ENCODE measurements around the gene SH2D3C. TPM values are rescaled to one million over a fixed set of nuclear protein-coding genes. Genes with fewer than 3 reads are reported as not detected.

Gene SH2D3C
- total RNA-seq, 1 donor from 2014 or later, result 5.8 TPM

DNA sequence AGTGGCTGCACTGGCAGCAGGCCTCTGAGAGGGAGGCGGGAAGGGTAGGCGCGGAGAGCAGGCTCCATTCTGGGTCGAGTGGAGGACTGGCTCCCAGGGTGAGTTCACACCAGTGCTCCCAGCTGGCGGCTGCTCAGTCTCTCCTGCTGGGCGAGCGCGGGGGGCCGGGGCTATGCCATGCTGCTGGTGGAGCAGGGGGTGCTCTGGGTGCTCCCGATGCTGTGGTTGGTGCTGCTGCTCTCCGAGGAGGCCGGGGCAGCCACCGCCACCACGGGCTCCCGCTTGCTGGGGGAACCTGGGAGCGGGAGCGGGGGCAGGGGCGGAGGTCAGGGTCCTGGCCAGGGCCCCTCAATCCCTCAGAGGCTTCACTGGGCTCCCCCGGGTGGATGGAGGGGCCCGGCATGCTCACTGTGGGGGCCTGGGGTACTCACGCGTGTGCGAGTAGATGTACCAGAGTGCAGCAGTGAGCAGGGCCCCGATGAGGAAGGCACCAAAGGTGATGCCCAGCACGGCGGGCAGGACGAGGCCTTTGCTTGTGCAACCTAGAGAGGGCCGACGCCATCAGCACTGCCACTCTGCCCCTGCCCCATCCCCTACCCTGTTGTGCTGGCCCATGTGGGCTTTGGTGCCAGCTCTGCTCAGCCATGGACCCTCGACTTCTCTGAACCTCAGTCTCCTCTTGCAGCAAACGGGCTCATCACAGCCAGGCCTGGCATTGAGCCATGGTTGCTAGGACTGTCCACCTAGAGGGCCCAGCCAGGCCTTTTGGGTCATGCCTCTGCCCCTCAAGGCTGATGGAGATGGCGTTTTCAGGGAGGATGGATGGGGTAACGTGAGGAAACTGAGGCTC lies 37.3 kb upstream of the SH2D3C start:
- Histone ChIP-seq H3K79me2 (ENCODE audit: insufficient read depth, low read length) (no peaks in the 10 kb centered on the region), H3K4me3 (ENCODE audit: insufficient read depth, low read depth, low read length) (no peak overlapping the region), H4K20me1 (ENCODE audit: insufficient read depth, low read length) (peaks cover 5% of the 10 kb centered on the region), H3K4me2 (ENCODE audit: low read length) (no peak overlapping the region), H3K4me1 (ENCODE audit: insufficient read depth, low read length) (no peaks in the 10 kb centered on the region), H3K27me3 (ENCODE audit: insufficient read depth, low read length) (no peaks in the 10 kb centered on the region), H3K36me3 (ENCODE audit: insufficient read depth, low read length) (peaks cover 13% of the 10 kb centered on the region), H3K9ac (ENCODE audit: low read length) (no peak overlapping the region), H2AFZ (ENCODE audit: low read depth, low read length) (no peak overlapping the region), H3K9me3 (ENCODE audit: insufficient read depth, low read depth, low read length) (no peaks in the 10 kb centered on the region), H3K27ac (ENCODE audit: low read depth, low read length) (no peak overlapping the region)
- peaks cover 12% of the 10 kb centered on the region for H3K36me3 Mint-ChIP-seq (ENCODE audit: low read depth, unreplicated experiment)
- no peaks in the 10 kb centered on the region for H3K27me3 Mint-ChIP-seq (ENCODE audit: low read depth, unreplicated experiment)
- DNase-seq (ENCODE audit: low read depth) (no peak), FAIRE-seq (no peak)
- H3K4me3 Mint-ChIP-seq (ENCODE audit: unreplicated experiment), result no peak overlapping the region
- peaks cover 1% of the 10 kb centered on the region for H3K4me1 Mint-ChIP-seq (ENCODE audit: low read depth, unreplicated experiment)
- H3K27ac Mint-ChIP-seq (ENCODE audit: unreplicated experiment), result no peak overlapping the region
- no peak for TF ChIP-seq EZH2 (IDR thresholded peaks at IDR 0.05; ENCODE audit: insufficient read depth, low read length)
- TF ChIP-seq, protein P1, sequence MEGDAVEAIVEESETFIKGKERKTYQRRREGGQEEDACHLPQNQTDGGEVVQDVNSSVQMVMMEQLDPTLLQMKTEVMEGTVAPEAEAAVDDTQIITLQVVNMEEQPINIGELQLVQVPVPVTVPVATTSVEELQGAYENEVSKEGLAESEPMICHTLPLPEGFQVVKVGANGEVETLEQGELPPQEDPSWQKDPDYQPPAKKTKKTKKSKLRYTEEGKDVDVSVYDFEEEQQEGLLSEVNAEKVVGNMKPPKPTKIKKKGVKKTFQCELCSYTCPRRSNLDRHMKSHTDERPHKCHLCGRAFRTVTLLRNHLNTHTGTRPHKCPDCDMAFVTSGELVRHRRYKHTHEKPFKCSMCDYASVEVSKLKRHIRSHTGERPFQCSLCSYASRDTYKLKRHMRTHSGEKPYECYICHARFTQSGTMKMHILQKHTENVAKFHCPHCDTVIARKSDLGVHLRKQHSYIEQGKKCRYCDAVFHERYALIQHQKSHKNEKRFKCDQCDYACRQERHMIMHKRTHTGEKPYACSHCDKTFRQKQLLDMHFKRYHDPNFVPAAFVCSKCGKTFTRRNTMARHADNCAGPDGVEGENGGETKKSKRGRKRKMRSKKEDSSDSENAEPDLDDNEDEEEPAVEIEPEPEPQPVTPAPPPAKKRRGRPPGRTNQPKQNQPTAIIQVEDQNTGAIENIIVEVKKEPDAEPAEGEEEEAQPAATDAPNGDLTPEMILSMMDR (IDR thresholded peaks at IDR 0.05; ENCODE audit: insufficient read depth, low read depth, low read length), result no peak
- H3K9me3 Mint-ChIP-seq (ENCODE audit: unreplicated experiment), result no peaks in the 10 kb centered on the region

DNA sequence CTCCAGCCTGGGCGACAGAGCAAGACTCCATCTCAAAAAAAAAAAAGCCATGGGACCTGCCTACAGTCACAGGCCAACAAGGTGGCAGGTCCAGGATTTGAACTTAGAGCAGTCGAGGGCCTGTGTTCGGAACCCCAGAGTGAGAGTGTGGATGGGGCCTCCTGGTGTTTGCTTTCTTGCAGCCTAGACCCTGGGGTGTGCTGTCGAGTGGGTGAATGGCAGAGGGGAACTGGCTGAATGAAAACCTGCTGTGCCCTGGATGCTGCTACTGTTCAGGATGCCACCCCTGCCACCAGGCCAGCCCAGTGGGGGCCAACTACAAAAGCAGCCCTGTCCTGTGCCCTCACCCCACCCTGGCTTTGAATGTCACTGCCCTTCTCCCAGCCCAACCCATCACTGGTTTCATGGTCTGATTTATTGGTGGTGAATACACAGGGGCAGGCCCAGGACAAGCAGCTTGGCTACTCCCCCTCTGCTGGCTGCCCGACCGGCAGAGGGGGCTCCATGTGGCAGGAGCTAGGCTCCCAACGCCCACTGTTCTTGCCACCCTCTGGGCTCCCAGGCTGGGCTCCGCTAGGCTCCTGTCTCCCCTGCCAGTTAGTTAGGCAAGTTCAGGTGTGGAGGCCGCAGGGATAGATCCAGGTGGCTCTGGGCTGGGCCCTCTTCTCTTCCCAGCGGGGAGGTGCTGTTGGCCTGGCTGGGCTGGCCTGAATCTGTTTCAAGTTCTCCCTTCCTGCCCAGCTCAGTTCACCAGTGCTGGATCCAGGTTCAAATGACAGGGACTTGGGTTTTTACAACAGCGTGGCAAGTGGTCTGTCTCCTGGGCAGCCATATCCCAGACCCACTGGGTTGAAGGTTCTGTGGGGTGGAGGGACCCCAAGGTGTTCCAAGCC lies 36.4 kb upstream of the SH2D3C start:
- Histone ChIP-seq H3K4me2 (ENCODE audit: low read length) (no peak overlapping the region), H3K9me3 (ENCODE audit: insufficient read depth, low read depth, low read length) (no peaks in the 10 kb centered on the region), H3K4me1 (ENCODE audit: insufficient read depth, low read length) (no peaks in the 10 kb centered on the region), H3K27ac (ENCODE audit: low read depth, low read length) (no peak overlapping the region), H3K36me3 (ENCODE audit: insufficient read depth, low read length) (peaks cover 13% of the 10 kb centered on the region), H2AFZ (ENCODE audit: low read depth, low read length) (no peak overlapping the region), H3K9ac (ENCODE audit: low read length) (no peak overlapping the region), H4K20me1 (ENCODE audit: insufficient read depth, low read length) (peaks cover 13% of the 10 kb centered on the region), H3K4me3 (ENCODE audit: insufficient read depth, low read depth, low read length) (no peak overlapping the region), H3K79me2 (ENCODE audit: insufficient read depth, low read length) (no peaks in the 10 kb centered on the region), H3K27me3 (ENCODE audit: insufficient read depth, low read length) (no peaks in the 10 kb centered on the region)
- DNase-seq (ENCODE audit: low read depth) (no peak), FAIRE-seq (no peak)
- no peak overlapping the region for H3K4me3 Mint-ChIP-seq (ENCODE audit: unreplicated experiment)
- no peaks in the 10 kb centered on the region for H3K9me3 Mint-ChIP-seq (ENCODE audit: unreplicated experiment)
- no peaks in the 10 kb centered on the region for H3K27me3 Mint-ChIP-seq (ENCODE audit: low read depth, unreplicated experiment)
- TF ChIP-seq, protein P1 (IDR thresholded peaks at IDR 0.05; ENCODE audit: insufficient read depth, low read depth, low read length), result no peak
- no peak for TF ChIP-seq EZH2 (IDR thresholded peaks at IDR 0.05; ENCODE audit: insufficient read depth, low read length)
- H3K4me1 Mint-ChIP-seq (ENCODE audit: low read depth, unreplicated experiment), result peaks cover 3% of the 10 kb centered on the region
- H3K36me3 Mint-ChIP-seq (ENCODE audit: low read depth, unreplicated experiment), result peaks cover 12% of the 10 kb centered on the region
- no peak overlapping the region for H3K27ac Mint-ChIP-seq (ENCODE audit: unreplicated experiment)

All from astrocyte (in vitro differentiated cells and primary cell).